A204.1 (cell line): ENCODE measurements around the gene CHMP6.

Source experiments
- FAIRE-seq: peaks from 2 replicates; lab custom pipeline; 2012; peaks lifted over from hg19 to GRCh38; lab: Jason Lieb, UNC

CHMP6 gene

DNA sequence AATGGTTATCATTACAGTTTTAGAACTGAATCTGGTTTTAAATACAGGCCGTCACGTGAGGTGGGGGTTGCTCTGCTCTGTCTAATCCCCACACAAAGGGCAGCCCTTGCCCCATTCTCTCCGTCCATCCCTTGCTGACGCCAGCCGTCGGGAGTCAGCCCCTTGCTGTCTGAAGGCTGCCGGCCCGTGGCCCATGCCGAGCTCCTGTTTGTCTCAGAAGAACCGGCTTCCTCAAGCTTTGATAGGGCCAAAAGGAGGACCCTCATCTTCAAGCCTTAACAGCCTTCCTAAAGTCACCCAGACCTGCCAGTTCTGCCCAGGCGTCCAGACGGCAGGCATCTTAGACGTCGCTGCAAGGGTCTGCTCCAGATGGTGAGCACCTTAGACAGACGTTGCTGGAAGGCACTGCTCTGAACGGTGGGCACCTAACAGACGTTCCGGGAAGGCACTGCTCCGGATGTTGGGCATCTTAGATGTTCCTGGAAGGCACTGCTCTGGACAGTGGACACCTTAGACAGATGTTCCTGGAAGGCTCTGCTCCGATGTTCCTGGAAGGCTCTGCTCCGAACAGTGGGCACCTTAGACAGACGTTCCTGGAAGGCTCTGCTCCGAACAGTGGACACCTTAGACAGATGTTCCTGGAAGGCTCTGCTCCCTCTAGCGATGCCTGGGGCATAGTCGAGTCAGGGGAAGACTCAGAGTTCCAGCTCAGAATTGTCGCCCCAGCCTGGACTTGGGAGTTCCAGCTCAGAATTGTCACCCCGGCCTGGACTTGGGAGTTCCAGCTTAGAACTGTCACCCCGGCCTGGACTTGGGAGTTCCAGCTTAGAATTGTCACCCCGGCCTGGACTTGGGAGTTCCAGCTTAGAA lies 35.1 kb upstream of the CHMP6 start:
- FAIRE-seq = no peak

DNA sequence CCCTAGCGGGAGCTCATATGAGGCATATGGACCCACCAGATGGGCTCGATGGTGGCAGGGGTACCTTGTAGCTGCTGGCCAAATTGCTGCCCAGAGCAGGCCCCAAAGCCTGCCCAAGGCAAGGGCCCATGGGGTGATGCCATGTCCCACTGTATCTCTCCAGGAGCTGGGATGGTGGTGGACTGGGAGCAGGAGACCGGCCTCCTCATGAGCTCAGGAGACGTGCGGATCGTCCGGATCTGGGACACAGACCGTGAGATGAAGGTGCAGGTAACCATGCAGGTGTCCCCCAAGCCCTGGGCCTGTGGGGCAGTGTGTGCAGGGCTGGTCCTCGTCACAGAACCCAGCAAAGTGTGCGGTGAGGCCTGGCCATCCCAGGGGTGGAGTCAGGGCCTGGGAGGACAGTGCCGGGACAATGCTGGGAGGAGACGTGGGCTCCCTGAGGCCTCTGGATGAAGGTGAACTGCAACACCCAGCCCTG lies 34.1 kb upstream of the CHMP6 start:
- FAIRE-seq = no peak

- no peak for FAIRE-seq
These were observed 32.2 kb upstream of the CHMP6 start for GRCh38 chr17:80959330-80960036.

- no peak for FAIRE-seq
These were observed 31.4 kb upstream of the CHMP6 start for GRCh38 chr17:80960037-80960796.

DNA sequence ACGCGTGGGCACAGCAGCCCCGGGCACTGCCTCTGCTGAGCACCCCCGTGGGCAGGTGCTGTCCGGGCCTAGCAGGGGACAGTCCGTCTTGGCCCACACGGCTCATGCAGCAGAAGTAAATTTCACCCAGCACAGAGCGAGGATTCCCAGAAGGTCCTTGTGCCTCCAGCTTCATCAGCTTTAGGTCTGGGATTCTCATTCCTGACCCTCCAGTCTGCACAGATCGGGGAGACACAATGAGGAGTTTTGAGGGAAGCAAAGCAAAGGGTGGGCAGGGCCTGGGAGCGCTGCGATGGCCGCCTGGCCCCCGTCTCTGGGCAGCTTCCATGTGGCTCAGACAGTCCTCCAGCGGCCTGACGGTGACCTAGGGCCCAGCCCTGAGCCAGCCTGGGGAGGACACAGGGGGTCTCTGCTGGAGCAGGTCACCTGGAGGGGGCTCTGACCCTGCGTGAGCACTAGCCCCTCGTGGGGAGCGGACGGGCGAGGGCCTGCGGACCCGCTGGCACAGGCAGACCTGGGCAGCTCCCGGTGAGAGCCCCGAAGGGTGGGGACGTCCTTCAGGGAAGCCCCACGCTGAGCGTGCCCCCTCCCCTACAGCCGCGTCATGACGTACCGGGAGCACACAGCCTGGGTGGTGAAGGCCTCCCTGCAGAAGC lies 30.7 kb upstream of the CHMP6 start:
- no peak for FAIRE-seq

DNA sequence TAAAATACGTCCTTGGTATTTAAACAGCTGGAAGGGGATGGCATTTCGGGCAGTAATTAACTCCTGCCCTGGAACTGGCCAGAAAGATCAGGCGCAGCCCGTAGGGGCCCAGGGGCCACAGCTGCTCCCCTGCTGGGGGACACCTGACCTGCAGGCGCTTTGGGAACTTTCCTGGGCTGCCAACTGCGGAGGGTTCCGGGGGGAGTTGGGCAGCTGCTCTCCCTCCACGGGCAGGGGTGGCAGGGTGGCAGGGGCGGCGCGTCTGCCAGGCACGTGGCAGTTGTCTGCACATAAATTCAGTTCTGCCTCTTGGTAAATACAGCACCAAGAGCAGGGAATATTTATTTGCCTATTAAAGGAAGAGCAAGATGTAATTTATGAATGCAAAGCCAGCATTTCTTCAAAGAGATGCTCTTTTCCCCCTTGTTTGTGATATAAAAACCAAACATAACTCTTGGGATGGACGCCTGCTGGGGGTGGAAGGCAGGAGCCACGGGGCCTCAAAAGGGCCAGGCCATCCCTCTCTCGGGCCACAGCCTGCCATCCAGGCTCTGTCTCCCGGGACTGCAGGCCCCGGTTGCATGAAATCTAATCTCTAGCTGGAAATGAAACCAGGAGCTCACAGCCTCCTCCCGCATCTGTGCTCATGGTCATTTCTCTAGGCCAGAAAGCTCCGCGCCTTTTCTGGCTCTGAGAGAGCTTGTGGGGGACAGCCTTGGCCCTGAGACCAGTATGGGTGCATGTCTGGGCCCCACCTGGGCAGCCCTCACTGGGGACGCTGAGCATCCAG lies 29.9 kb upstream of the CHMP6 start:
- no peak for FAIRE-seq

DNA sequence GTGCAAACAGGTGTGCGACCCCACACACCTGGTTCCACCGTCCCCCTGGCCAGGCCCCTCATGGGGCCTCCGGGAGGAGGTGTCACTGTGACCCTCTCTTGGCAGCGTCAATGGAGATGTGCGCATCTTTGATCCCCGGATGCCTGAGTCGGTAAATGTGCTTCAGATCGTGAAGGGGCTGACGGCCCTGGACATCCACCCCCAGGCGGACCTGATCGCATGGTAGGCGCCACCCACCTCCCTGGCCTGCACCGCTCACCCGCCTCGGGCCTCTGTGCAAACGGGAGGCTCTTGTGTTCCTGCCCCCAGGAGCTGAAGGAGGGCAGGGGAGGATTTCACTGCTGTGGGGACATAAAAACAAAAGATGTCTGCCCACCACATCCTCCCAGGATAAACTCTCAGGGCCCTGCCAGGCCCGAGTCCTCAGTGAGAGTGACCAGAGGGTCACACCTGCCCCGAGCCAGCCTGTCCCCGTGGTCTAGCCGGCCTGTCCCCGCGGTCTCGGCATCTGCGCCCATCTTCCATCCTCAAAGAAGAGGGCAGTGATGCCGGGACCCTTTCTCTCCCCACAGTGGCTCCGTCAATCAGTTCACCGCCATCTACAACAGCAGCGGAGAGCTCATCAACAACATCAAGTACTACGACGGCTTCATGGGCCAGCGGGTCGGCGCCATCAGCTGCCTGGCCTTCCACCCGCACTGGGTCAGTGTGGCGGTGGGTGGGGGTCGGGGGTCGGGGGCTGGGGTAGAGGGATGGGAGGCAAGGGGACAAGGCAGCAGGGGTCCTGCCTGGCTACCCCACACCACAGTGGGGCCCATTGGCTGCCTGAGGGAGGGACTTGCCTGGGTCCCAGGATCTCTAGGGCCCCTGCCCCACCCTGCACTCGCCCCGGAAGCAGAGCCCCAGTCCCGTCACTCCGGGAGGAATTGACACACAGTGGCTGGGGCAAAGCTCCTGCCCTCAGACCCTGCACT lies 29.0 kb upstream of the CHMP6 start:
- no peak for FAIRE-seq

DNA sequence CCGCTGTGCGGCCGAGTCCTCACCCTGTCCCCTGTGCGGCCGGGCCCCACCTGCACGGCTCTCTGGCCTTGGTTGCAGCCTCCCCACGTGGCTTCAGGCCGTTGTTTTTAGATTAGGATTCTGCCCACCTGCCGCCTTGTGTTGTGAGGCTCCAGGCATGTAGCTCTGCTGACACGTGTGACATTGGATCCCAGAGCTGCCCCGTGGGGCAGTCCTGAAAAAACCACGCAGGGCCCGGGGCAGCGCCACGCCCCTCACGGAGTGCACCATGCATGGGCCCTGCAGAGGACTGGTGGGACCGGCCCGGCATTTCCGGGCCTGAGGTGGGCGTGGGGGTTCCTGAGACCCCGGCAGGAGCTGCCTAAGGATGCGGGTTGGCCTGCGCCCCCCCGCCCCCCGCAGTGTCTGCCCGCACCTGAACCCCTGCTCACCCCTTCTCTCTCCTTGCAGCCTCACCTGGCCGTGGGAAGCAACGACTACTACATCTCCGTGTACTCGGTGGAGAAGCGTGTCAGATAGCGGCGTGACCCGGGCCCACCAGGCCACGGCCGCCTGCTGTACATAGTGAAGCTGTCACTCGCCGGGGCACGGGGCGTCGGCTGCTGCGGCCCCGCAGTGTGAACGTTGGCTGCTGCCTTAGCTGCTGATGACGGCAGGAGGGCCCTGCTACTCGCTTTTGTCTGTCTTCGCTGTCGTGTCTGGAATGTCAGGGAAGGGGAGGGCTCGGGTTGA lies 27.7 kb upstream of the CHMP6 start:
- no peak for FAIRE-seq

- no peak for FAIRE-seq
These were observed 27.1 kb upstream of the CHMP6 start for GRCh38 chr17:80964544-80964856.

GRCh38 chr17:80964859-80965580 lies 26.6 kb upstream of the CHMP6 start:
- FAIRE-seq = no peak

GRCh38 chr17:80965606-80966005 lies 26.0 kb upstream of the CHMP6 start:
- no peak for FAIRE-seq

- no peak for FAIRE-seq
These were observed 24.2 kb upstream of the CHMP6 start for GRCh38 chr17:80967404-80967872.

DNA sequence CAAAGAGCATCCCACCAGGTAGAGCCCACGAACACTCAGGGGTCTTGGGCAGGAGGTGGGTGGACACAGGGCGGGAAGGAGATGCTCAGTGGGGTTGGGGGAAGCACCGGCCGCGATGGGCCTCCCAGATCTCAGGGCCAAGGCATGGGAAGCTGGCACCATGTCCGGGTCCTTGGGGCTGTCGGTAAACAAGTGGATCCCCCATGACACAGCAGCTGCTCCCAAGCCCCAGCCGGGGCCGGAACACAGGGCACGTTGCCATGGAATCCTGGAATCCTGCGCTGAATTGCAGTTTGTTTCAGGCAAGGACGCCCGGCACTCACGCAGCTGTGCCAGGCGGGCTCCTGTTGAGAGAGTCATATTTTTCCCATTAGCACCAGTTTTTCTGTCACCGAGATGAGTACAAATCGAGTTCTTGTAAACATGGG lies 23.0 kb upstream of the CHMP6 start:
- no peak for FAIRE-seq

DNA sequence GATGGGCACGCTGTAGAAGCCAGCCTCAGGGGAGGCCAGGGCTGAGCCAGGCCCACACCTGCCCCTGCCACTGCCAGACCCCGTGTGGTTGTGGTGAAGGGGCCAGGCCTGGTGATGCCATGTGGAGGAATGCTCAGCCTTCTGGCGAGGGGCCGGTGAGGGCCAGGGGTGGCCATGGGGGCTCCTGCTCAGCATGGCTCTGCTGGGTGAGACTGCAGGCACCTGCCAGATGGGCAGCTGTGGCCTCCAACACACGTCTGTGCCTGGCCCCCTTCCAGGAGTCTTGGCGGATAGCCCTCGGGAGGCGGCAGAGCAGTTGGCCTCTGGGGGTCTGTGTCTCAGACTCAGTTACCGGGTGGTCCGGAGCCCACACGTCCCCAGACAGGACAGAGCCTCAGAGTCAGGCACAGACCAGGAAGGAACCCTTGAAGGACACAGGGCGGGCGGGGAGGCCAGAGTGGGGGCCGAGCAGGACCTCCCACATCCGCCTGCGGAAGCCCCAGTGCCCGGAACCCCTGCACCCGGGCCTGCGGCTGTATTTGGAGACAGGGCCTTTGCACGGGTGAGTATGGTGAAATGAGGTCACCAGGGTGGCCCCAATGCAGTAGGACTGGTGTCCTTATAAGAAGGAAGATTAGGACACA lies 22.5 kb upstream of the CHMP6 start:
- no peak for FAIRE-seq

- no peak for FAIRE-seq
These were observed 22.0 kb upstream of the CHMP6 start for GRCh38 chr17:80969674-80970043.

GRCh38 chr17:80970044-80970761 lies 21.4 kb upstream of the CHMP6 start:
- no peak for FAIRE-seq
